Hair follicle dermal papilla cell (primary cell): ENCODE data around the gene CAVIN1. TPM values are rescaled to one million over a fixed set of nuclear protein-coding genes. Genes with fewer than 3 reads are reported as not detected.

Experiments used
- small RNA-seq: library from RNA; depleted of rRNA; stranded (forward); fragments of <200 nt; gene quantifications from one replicate; pipeline ENCODE3, GENCODE V24; 2012
- total RNA-seq: library from RNA; depleted of rRNA; stranded (reverse); fragments of >200 nt; gene quantifications from 2 replicates; pipeline ENCODE4 v1.2.3, GENCODE V29; 2012

CAVIN1 gene, protein sequence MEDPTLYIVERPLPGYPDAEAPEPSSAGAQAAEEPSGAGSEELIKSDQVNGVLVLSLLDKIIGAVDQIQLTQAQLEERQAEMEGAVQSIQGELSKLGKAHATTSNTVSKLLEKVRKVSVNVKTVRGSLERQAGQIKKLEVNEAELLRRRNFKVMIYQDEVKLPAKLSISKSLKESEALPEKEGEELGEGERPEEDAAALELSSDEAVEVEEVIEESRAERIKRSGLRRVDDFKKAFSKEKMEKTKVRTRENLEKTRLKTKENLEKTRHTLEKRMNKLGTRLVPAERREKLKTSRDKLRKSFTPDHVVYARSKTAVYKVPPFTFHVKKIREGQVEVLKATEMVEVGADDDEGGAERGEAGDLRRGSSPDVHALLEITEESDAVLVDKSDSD
- total RNA-seq: 1,335 and 1,666 TPM in 2 replicates

GRCh38 chr17:42422958-42423712 lies at the start of gene CAVIN1:
CAVIN1 (minus strand) TSS chr17:42423256; CDS start chr17:42423097, 159 bp downstream.

DNA sequence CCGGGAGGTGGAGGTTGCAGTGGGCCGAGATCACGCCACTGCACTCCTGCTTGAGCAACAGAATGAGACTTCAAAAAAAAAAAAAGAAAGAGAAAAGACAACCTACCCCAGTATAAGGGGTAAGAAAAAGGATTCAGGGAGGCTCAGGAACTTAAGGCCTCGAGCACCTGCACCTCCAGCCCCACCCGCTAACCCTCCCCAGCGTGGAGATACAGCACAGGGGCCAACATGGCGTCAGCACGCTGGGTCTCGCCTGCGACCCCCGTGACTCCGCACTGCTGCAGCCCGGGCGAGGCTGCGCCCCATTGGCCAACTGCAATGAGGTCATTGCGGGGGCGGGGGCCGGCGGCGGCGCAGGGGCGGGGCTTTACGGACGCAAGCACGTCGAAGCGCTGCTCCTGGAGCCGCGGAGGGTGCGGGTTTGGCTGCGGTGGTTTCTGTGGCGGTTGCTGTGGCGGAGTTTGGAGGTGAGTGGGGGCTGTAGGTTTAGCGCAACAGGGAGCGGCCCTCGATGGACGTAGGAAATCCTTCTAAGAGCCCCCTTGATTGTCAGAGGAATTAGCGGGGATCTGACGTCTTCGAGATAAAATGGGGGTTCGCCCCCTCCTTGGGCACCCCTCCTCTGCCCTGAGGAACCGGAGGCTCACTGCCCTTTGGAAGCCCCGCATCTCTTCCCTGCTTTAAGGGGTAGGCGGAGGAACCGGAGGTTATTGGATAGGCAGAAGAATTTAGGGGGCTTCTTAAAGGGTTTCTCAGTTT lies 35.6 kb upstream of the CAVIN1 start, which contains the start of gene ATP6V0A1:
ATP6V0A1 (plus strand) TSS at position 382 of the 759 bp plus-strand sequence. CDS start 2,017 bp downstream, outside the sequence.

GRCh38 chr17:42388381-42389134 lies 34.5 kb downstream of the CAVIN1 start, which contains the start of gene STAT3:
STAT3 (minus strand) TSS chr17:42388442; CDS start chr17:42348516, 39,926 bp downstream.

Small RNA genes lying within 50 kb of the gene (small RNA-seq; reads per million reads assigned to genes)
- gene RNU7-97P: not detected

Other genes starting within 250 kb of the CAVIN1 start
- under 0.01 TPM in 1 of 2 replicates, not detected in the other for gene KCNH4, start 242.1 kb downstream of the CAVIN1 start, total RNA-seq
- gene HCRT, start 237.8 kb downstream of the CAVIN1 start, total RNA-seq: not detected in 2 replicates
- 18.3 and 22.1 TPM in 2 replicates for gene GHDC, start 228.8 kb downstream of the CAVIN1 start, total RNA-seq
- gene STAT5B, start 146.9 kb downstream of the CAVIN1 start, total RNA-seq: 42.7 and 55.8 TPM in 2 replicates
- gene STAT5A, start 134.8 kb downstream of the CAVIN1 start, total RNA-seq: 37.8 and 55.3 TPM in 2 replicates
- gene STAT3, start 34.8 kb downstream of the CAVIN1 start, total RNA-seq: 203 and 277 TPM in 2 replicates
- 56.6 and 59.7 TPM in 2 replicates for gene ATP6V0A1, start 35.6 kb upstream of the CAVIN1 start, total RNA-seq
- 69.8 and 72.1 TPM in 2 replicates for gene NAGLU, start 113.0 kb upstream of the CAVIN1 start, total RNA-seq
- gene HSD17B1, start 129.7 kb upstream of the CAVIN1 start, total RNA-seq: 0.12 and 0.81 TPM in 2 replicates
- 19.1 and 23.2 TPM in 2 replicates for gene COASY, start 138.9 kb upstream of the CAVIN1 start, total RNA-seq
- gene MLX, start 143.8 kb upstream of the CAVIN1 start, total RNA-seq: 45.7 and 54.4 TPM in 2 replicates
- gene PSMC3IP, start 154.5 kb upstream of the CAVIN1 start, total RNA-seq: 0.97 and 1.3 TPM in 2 replicates
- 116 and 136 TPM in 2 replicates for gene RETREG3, start 186.1 kb upstream of the CAVIN1 start, total RNA-seq
- 29.9 and 35.2 TPM in 2 replicates for gene TUBG1, start 186.4 kb upstream of the CAVIN1 start, total RNA-seq
- 14.9 and 17.7 TPM in 2 replicates for gene TUBG2, start 236.0 kb upstream of the CAVIN1 start, total RNA-seq